PC-3 (cell line): ENCODE measurements around the gene FBXW2. TPM values are rescaled to one million over a fixed set of nuclear protein-coding genes. Genes with fewer than 3 reads are reported as not detected.

Experiments
- ATAC-seq: fragments of 200-7000 bp; cut with Tn5 transposase; 2 replicates; pipeline ENCODE4 v1.9.1; 2020; ENCODE audit warnings: mild to moderate bottlenecking, moderate library complexity
- BruUV-seq: library from RNA; stranded (reverse); fragments of 400-500 nt; replicated peaks from 2 replicates; lab custom pipeline; 2021; lab: Mats Ljungman, UMichigan
- CTCF ChIA-PET: fragments of 300-600 bp; sonication (Branson Sonifier 250); formaldehyde crosslinking; loops from one replicate; lab custom pipeline; 2022; ENCODE audit warnings: antibody characterized with exemption; lab: Charles Lee
- POLR2A ChIA-PET: fragments of 300-600 bp; sonication (Branson Sonifier 250); formaldehyde crosslinking; loops from one replicate; lab custom pipeline; 2022; ENCODE audit warnings: antibody characterized with exemption; ENCODE audit not compliant: unreplicated experiment; lab: Charles Lee
- DNase-seq: peaks from one replicate; pipeline ENCODE4 v3.0.0-alpha.2; 2015
- H2AFZ ChIP-seq: fragments of 300-600 bp; sonication (generic); 2 replicates; pipeline ENCODE4 v1.6.0; 2016; ENCODE audit warnings: antibody characterized with exemption, low read length
- H3F3A ChIP-seq: fragments of 300-600 bp; sonication (generic); one replicate; pipeline ENCODE4 v1.6.0; 2017; ENCODE audit warnings: antibody characterized with exemption, low read length, control low read depth, mild to moderate bottlenecking; ENCODE audit not compliant: unreplicated experiment
- H3K27ac ChIP-seq: fragments of 300-600 bp; sonication (generic); 2 replicates; pipeline ENCODE4 v1.5.1; 2016; ENCODE audit warnings: mild to moderate bottlenecking, low read length
- H3K27me3 ChIP-seq: fragments of 300-600 bp; sonication (generic); 2 replicates; pipeline ENCODE4 v1.6.1; 2016; ENCODE audit warnings: low read length, mixed read lengths
- H3K36me3 ChIP-seq: fragments of 300-600 bp; sonication (generic); 2 replicates; pipeline ENCODE4 v1.6.1; 2016; ENCODE audit warnings: low read depth, mixed run types, low read length, mixed read lengths
- H3K4me1 ChIP-seq: fragments of 300-600 bp; sonication (generic); 2 replicates; pipeline ENCODE4 v1.5.1; 2016; ENCODE audit warnings: low read length; ENCODE audit not compliant: insufficient read depth
- H3K4me2 ChIP-seq: fragments of 300-600 bp; sonication (generic); 2 replicates; pipeline ENCODE4 v1.6.0; 2016; ENCODE audit warnings: low read length
- H3K4me3 ChIP-seq: fragments of 300-600 bp; sonication (generic); 2 replicates; pipeline ENCODE4 v1.5.1; 2016; ENCODE audit warnings: mild to moderate bottlenecking, low read length, mixed read lengths
- H3K79me2 ChIP-seq: fragments of 300-600 bp; sonication (generic); 2 replicates; pipeline ENCODE4 v1.6.1; 2017; ENCODE audit warnings: low read length, mixed read lengths
- H3K9ac ChIP-seq: fragments of 300-600 bp; sonication (generic); 2 replicates; pipeline ENCODE4 v1.6.0; 2016; ENCODE audit warnings: mild to moderate bottlenecking, low read length
- H3K9me2 ChIP-seq: fragments of 300-600 bp; sonication (generic); replicated peaks from 2 replicates; pipeline ENCODE4 v1.6.1; 2016; ENCODE audit warnings: mixed run types, low read length, mixed read lengths
- H3K9me3 ChIP-seq: fragments of 300-600 bp; sonication (generic); 2 replicates; pipeline ENCODE4 v1.6.1; 2016; ENCODE audit warnings: low read length, mixed read lengths
- H4K20me1 ChIP-seq: fragments of 300-600 bp; sonication (generic); 2 replicates; pipeline ENCODE4 v1.6.1; 2016; ENCODE audit warnings: low read length, mixed read lengths
- CTCF ChIP-seq: fragments of 300-600 bp; sonication (generic); conservative IDR thresholded peaks from 2 replicates; pipeline ENCODE4 v1.5.1; 2017; ENCODE audit warnings: antibody characterized with exemption, low read depth, mild to moderate bottlenecking, low read length
- EZH2 ChIP-seq: fragments of 300-600 bp; sonication (generic); IDR thresholded peaks from one replicate; pipeline ENCODE4 v1.6.1; 2017; ENCODE audit warnings: antibody characterized with exemption, mild to moderate bottlenecking, low read length; ENCODE audit not compliant: unreplicated experiment
- EZH2phosphoT487 ChIP-seq: fragments of 300-600 bp; sonication (generic); IDR thresholded peaks from 2 replicates; pipeline ENCODE4 v1.6.1; 2018; ENCODE audit warnings: mild to moderate bottlenecking, antibody characterized with exemption, low read length, borderline replicate concordance
- intact Hi-C: fragments of 100-400 bp; cut with micrococcal nuclease; formaldehyde crosslinking; loops from 2 replicates; pipeline ENCODE4 v1.9.0; 2023
- total RNA-seq: library from RNA; depleted of rRNA; stranded (reverse); fragments of >200 nt; gene quantifications from 2 replicates; pipeline ENCODE4 v1.2.3, GENCODE V29; 2014

The FBXW2 gene
- total RNA-seq, 1 experiment from 2014 or later = 30.5 TPM

GRCh38 chr9:120742951-120743416 lies 50.2 kb downstream of the FBXW2 start:
- Histone ChIP-seq H2AFZ (no peak overlapping the region), H3K4me2 (no peak overlapping the region), H3K27me3 (no peaks in the 10 kb centered on the region), H3K79me2 (no peaks in the 10 kb centered on the region), H3K36me3 (no peaks in the 10 kb centered on the region), H3K4me1 (peaks cover 10% of the 10 kb centered on the region), H3K9me2 (no peaks in the 10 kb centered on the region), H3K9me3 (no peaks in the 10 kb centered on the region), H3K27ac (no peak overlapping the region), H3K4me3 (no peak overlapping the region), H3K9ac (no peak overlapping the region), H3F3A (no peaks in the 10 kb centered on the region), H4K20me1 (no peaks in the 10 kb centered on the region)
- intact Hi-C loops = loop anchor here (2.0 kb wide), 1 partner anchor 122 kb away; no protein-coding TSS in a partner anchor
- peak; percentile 70 for DNase-seq
- ChIA-PET CTCF (no interaction called here), POLR2A (no interaction called here)
- BruUV-seq = no TSS peak
- ATAC-seq = peak; percentile 76
- TF ChIP-seq CTCF (peak; percentile 73), EZH2phosphoT487 (no peak), EZH2 (no peak)

- Histone ChIP-seq H3K27ac (no peak overlapping the region), H4K20me1 (no peaks in the 10 kb centered on the region), H3K4me2 (0 out of 2 replicates have a peak overlapping the region, but pooled peaks have one; percentile 17), H3K9me2 (no peaks in the 10 kb centered on the region), H3K79me2 (no peaks in the 10 kb centered on the region), H3K36me3 (no peaks in the 10 kb centered on the region), H3K4me1 (peaks cover 10% of the 10 kb centered on the region), H3F3A (no peaks in the 10 kb centered on the region), H3K9me3 (no peaks in the 10 kb centered on the region), H3K4me3 (no peak overlapping the region), H3K9ac (no peak overlapping the region), H2AFZ (no peak overlapping the region), H3K27me3 (no peaks in the 10 kb centered on the region)
- intact Hi-C loops = loop anchor here (2.0 kb wide), 1 partner anchor 121 kb away; no protein-coding TSS in a partner anchor
- ChIA-PET CTCF (interaction anchor here (0.6 kb wide), 1 partner anchor 122 kb away, joined by 6 read pairs; no protein-coding TSS in a partner anchor), POLR2A (no interaction called here)
- DNase-seq = peak; percentile 26
- ATAC-seq = no peak
- BruUV-seq = no TSS peak
- TF ChIP-seq CTCF (no peak), EZH2 (no peak), EZH2phosphoT487 (no peak)
Observed at GRCh38 chr9:120741701-120742100, 51.5 kb downstream of the FBXW2 start.

- ChIA-PET CTCF (interaction anchor here (0.6 kb wide), 1 partner anchor 121 kb away, joined by 6 read pairs; no protein-coding TSS in a partner anchor), POLR2A (no interaction called here)
- Histone ChIP-seq H3K9me3 (no peaks in the 10 kb centered on the region), H3K27ac (no peak overlapping the region), H3K9me2 (no peaks in the 10 kb centered on the region), H3K4me1 (peaks cover 10% of the 10 kb centered on the region), H2AFZ (no peak overlapping the region), H3K79me2 (no peaks in the 10 kb centered on the region), H4K20me1 (no peaks in the 10 kb centered on the region), H3K4me3 (no peak overlapping the region), H3F3A (no peaks in the 10 kb centered on the region), H3K9ac (no peak overlapping the region), H3K27me3 (no peaks in the 10 kb centered on the region), H3K4me2 (no peak overlapping the region), H3K36me3 (no peaks in the 10 kb centered on the region)
- intact Hi-C loops = no loop called here
- DNase-seq = no peak
- BruUV-seq = no TSS peak
- TF ChIP-seq EZH2 (no peak), EZH2phosphoT487 (no peak), CTCF (no peak)
- no peak for ATAC-seq
Observed at GRCh38 chr9:120741191-120741590, 52.0 kb downstream of the FBXW2 start.
